ENCODE measurements around the gene IDE.

- TF ChIP-seq, protein P1, sequence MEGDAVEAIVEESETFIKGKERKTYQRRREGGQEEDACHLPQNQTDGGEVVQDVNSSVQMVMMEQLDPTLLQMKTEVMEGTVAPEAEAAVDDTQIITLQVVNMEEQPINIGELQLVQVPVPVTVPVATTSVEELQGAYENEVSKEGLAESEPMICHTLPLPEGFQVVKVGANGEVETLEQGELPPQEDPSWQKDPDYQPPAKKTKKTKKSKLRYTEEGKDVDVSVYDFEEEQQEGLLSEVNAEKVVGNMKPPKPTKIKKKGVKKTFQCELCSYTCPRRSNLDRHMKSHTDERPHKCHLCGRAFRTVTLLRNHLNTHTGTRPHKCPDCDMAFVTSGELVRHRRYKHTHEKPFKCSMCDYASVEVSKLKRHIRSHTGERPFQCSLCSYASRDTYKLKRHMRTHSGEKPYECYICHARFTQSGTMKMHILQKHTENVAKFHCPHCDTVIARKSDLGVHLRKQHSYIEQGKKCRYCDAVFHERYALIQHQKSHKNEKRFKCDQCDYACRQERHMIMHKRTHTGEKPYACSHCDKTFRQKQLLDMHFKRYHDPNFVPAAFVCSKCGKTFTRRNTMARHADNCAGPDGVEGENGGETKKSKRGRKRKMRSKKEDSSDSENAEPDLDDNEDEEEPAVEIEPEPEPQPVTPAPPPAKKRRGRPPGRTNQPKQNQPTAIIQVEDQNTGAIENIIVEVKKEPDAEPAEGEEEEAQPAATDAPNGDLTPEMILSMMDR (IDR thresholded peaks at IDR 0.05), result no peak
- TF ChIP-seq POLR2A (IDR thresholded peaks at IDR 0.05) (no peak), EP300 (IDR thresholded peaks at IDR 0.05) (no peak), POLR2AphosphoS5 (IDR thresholded peaks at IDR 0.05) (no peak)
Observed at GRCh38 chr10:92547676-92548075, 26.2 kb downstream of the IDE start.
